Measurements from ENCODE around the gene EARS2.

Gene EARS2

GRCh38 chr16:23521965-23522364, 35.2 kb downstream of the EARS2 start:
- H3K4me3 ChIP-seq (ENCODE audit: control insufficient read depth, low read depth, low read length): no peak overlapping the region
- DNase-seq (ENCODE audit: low read depth): no peak
- no peak for TF ChIP-seq CTCF (conservative IDR thresholded peaks at IDR 0.05; ENCODE audit: control insufficient read depth, insufficient read depth, low read depth, low read length)

- no peak for TF ChIP-seq CTCF (conservative IDR thresholded peaks at IDR 0.05; ENCODE audit: control insufficient read depth, insufficient read depth, low read depth, low read length)
- no peak for DNase-seq (ENCODE audit: low read depth)
- no peak overlapping the region for H3K4me3 ChIP-seq (ENCODE audit: control insufficient read depth, low read depth, low read length)
Measured at GRCh38 chr16:23521037-23521743, 36.0 kb downstream of the EARS2 start.

GRCh38 chr16:23520500-23520899, 36.6 kb downstream of the EARS2 start:
- DNase-seq (ENCODE audit: low read depth): no peak
- H3K4me3 ChIP-seq (ENCODE audit: control insufficient read depth, low read depth, low read length): no peak overlapping the region
- no peak for TF ChIP-seq CTCF (conservative IDR thresholded peaks at IDR 0.05; ENCODE audit: control insufficient read depth, insufficient read depth, low read depth, low read length)

- no peak overlapping the region for H3K4me3 ChIP-seq (ENCODE audit: control insufficient read depth, low read depth, low read length)
- TF ChIP-seq CTCF (conservative IDR thresholded peaks at IDR 0.05; ENCODE audit: control insufficient read depth, insufficient read depth, low read depth, low read length): no peak
- DNase-seq (ENCODE audit: low read depth): no peak
Measured at GRCh38 chr16:23519282-23519681, 37.9 kb downstream of the EARS2 start.

GRCh38 chr16:23518435-23518891, 38.7 kb downstream of the EARS2 start:
- H3K4me3 ChIP-seq (ENCODE audit: control insufficient read depth, low read depth, low read length): no peak overlapping the region
- TF ChIP-seq CTCF (conservative IDR thresholded peaks at IDR 0.05; ENCODE audit: control insufficient read depth, insufficient read depth, low read depth, low read length): no peak
- DNase-seq (ENCODE audit: low read depth): no peak

- no peak overlapping the region for H3K4me3 ChIP-seq (ENCODE audit: control insufficient read depth, low read depth, low read length)
- DNase-seq (ENCODE audit: low read depth): no peak
- no peak for TF ChIP-seq CTCF (conservative IDR thresholded peaks at IDR 0.05; ENCODE audit: control insufficient read depth, insufficient read depth, low read depth, low read length)
Measured at GRCh38 chr16:23516366-23517137, 40.6 kb downstream of the EARS2 start.
